Suprapubic skin (tissue), 4 donors: ENCODE results near the gene EVL.

Source experiments
- CTCF ChIP-seq, 2 donors: fragments of 200-600 bp in 1 of 2; fragments of 450-650 bp in 1 of 2; sonication (generic) in 1 of 2; IDR thresholded peaks; one replicate each; pipeline ENCODE4 v1.5.1; 2016 to 2019; ENCODE audit warnings: antibody characterized with exemption in 2 of 2, mild to moderate bottlenecking in 1 of 2, moderate library complexity in 1 of 2
- POLR2A ChIP-seq, 2 donors: fragments of 450-650 bp; IDR thresholded peaks; one replicate each; pipeline ENCODE4 v1.6.1; 2017; ENCODE audit warnings: antibody characterized with exemption in 2 of 2, mild to moderate bottlenecking in 2 of 2, moderate library complexity in 2 of 2
- POLR2AphosphoS5 ChIP-seq, 3 donors: sonication (generic); formaldehyde crosslinking; IDR thresholded peaks; one replicate each; pipeline ENCODE4 v1.6.1; 2017; ENCODE audit warnings: antibody characterized with exemption in 3 of 3

GRCh38 chr14:100028990-100029677 lies 36.1 kb upstream of the EVL start:
- TF ChIP-seq CTCF (IDR thresholded peaks at IDR 0.05) (no peak), POLR2A (IDR thresholded peaks at IDR 0.05) (no peak), POLR2AphosphoS5 (IDR thresholded peaks at IDR 0.05) (no peak)
